Activated T-helper 1 cell treated with anti-CD3 and anti-CD28 coated beads, Interleukin-12 subunit alpha, Interleukin-12 subunit beta, Interleukin-2, Interleukin-4 antibody, amounts not matched to agents 30 ng/mL and 10 ng/mL and 1 ng/mL, durations not matched to agents 14 hours and 24 hours and 36 hours (primary cell): ENCODE results near the gene MARCHF11. TPM values are rescaled to one million over a fixed set of nuclear protein-coding genes. Genes with fewer than 3 reads are reported as not detected.

Experiments
- DNase-seq: peaks from one replicate; pipeline ENCODE4 v3.0.0; 2021; ENCODE audit warnings: low spot score
- H3K27ac Mint-ChIP-seq: one replicate; pipeline ENCODE4 v1.8.0; 2021; ENCODE audit warnings: mild to moderate bottlenecking, mixed read lengths
- H3K27me3 Mint-ChIP-seq: one replicate; pipeline ENCODE4 v1.8.0; 2022; ENCODE audit warnings: mild to moderate bottlenecking, moderate library complexity, mixed read lengths; ENCODE audit not compliant: insufficient read depth
- H3K36me3 Mint-ChIP-seq: one replicate; pipeline ENCODE4 v1.8.0; 2021; ENCODE audit warnings: low read depth, mixed read lengths
- H3K4me1 Mint-ChIP-seq: one replicate; pipeline ENCODE4 v1.8.0; 2021; ENCODE audit warnings: low read depth, mixed read lengths
- H3K4me3 Mint-ChIP-seq: one replicate; pipeline ENCODE4 v1.8.0; 2021; ENCODE audit warnings: mild to moderate bottlenecking, moderate library complexity, mixed read lengths
- H3K9me3 Mint-ChIP-seq: one replicate; pipeline ENCODE4 v1.8.0; 2021; ENCODE audit warnings: mixed read lengths
- intact Hi-C: fragments of 100-400 bp; cut with micrococcal nuclease; formaldehyde crosslinking; loops from one replicate; pipeline ENCODE4 v1.15.1; 2024
- total RNA-seq: library from RNA; stranded (reverse); gene quantifications from 2 replicates; pipeline ENCODE4 v1.2.3, GENCODE V29; 2022

MARCHF11 gene
- total RNA-seq, 1 donor from 2014 or later: not detected

GRCh38 chr5:16119790-16120189 lies 59.8 kb downstream of the MARCHF11 start:
- intact Hi-C loops: no loop called here
- H3K4me3 Mint-ChIP-seq: no peak overlapping the region
- H3K4me1 Mint-ChIP-seq: no peaks in the 10 kb centered on the region
- no peaks in the 10 kb centered on the region for H3K36me3 Mint-ChIP-seq
- H3K27me3 Mint-ChIP-seq: no peaks in the 10 kb centered on the region
- no peak overlapping the region for H3K27ac Mint-ChIP-seq
- no peak for DNase-seq
- peaks cover 7% of the 10 kb centered on the region for H3K9me3 Mint-ChIP-seq

GRCh38 chr5:16115140-16115539 lies 64.5 kb downstream of the MARCHF11 start:
- no peak overlapping the region for H3K27ac Mint-ChIP-seq
- DNase-seq: no peak
- H3K9me3 Mint-ChIP-seq: peaks cover 7% of the 10 kb centered on the region
- intact Hi-C loops: no loop called here
- H3K36me3 Mint-ChIP-seq: no peaks in the 10 kb centered on the region
- no peaks in the 10 kb centered on the region for H3K4me1 Mint-ChIP-seq
- no peak overlapping the region for H3K4me3 Mint-ChIP-seq
- no peaks in the 10 kb centered on the region for H3K27me3 Mint-ChIP-seq

GRCh38 chr5:16108418-16108817 lies 71.2 kb downstream of the MARCHF11 start:
- intact Hi-C loops: no loop called here

GRCh38 chr5:16104961-16105360 lies 74.6 kb downstream of the MARCHF11 start:
- no peaks in the 10 kb centered on the region for H3K36me3 Mint-ChIP-seq
- intact Hi-C loops: no loop called here
- H3K4me3 Mint-ChIP-seq: no peak overlapping the region
- no peak overlapping the region for H3K27ac Mint-ChIP-seq
- DNase-seq: no peak
- H3K9me3 Mint-ChIP-seq: peaks cover 14% of the 10 kb centered on the region
- H3K27me3 Mint-ChIP-seq: no peaks in the 10 kb centered on the region
- no peaks in the 10 kb centered on the region for H3K4me1 Mint-ChIP-seq

More at GRCh38 chr5:16108418-16108817, 71.2 kb downstream of the MARCHF11 start:
- Mint-ChIP-seq H3K27ac (no peak overlapping the region), H3K27me3 (no peaks in the 10 kb centered on the region), H3K4me3 (no peak overlapping the region), H3K9me3 (peaks cover 7% of the 10 kb centered on the region), H3K4me1 (no peaks in the 10 kb centered on the region), H3K36me3 (no peaks in the 10 kb centered on the region)
- DNase-seq: no peak

- H3K27me3 Mint-ChIP-seq: no peaks in the 10 kb centered on the region
- no peak for DNase-seq
- no peaks in the 10 kb centered on the region for H3K36me3 Mint-ChIP-seq
- no peak overlapping the region for H3K4me3 Mint-ChIP-seq
- H3K27ac Mint-ChIP-seq: no peak overlapping the region
- H3K4me1 Mint-ChIP-seq: no peaks in the 10 kb centered on the region
- no peaks in the 10 kb centered on the region for H3K9me3 Mint-ChIP-seq
- intact Hi-C loops: no loop called here
Measured at GRCh38 chr5:16095612-16096011, 84.0 kb downstream of the MARCHF11 start.

- no peak for DNase-seq
- Mint-ChIP-seq H3K27me3 (no peaks in the 10 kb centered on the region), H3K36me3 (no peaks in the 10 kb centered on the region), H3K4me1 (no peaks in the 10 kb centered on the region), H3K9me3 (no peaks in the 10 kb centered on the region), H3K27ac (no peak overlapping the region), H3K4me3 (no peak overlapping the region)
- intact Hi-C loops: no loop called here
Measured at GRCh38 chr5:16090270-16090669, 89.3 kb downstream of the MARCHF11 start.

GRCh38 chr5:16082982-16083381 lies 96.6 kb downstream of the MARCHF11 start:
- no peak for DNase-seq
- Mint-ChIP-seq H3K9me3 (no peaks in the 10 kb centered on the region), H3K27me3 (no peaks in the 10 kb centered on the region), H3K36me3 (no peaks in the 10 kb centered on the region), H3K27ac (no peak overlapping the region), H3K4me1 (no peaks in the 10 kb centered on the region), H3K4me3 (no peak overlapping the region)
- intact Hi-C loops: no loop called here

- H3K27ac Mint-ChIP-seq: no peak overlapping the region
- H3K4me3 Mint-ChIP-seq: no peak overlapping the region
- no peaks in the 10 kb centered on the region for H3K9me3 Mint-ChIP-seq
- no peaks in the 10 kb centered on the region for H3K36me3 Mint-ChIP-seq
- H3K27me3 Mint-ChIP-seq: no peaks in the 10 kb centered on the region
- intact Hi-C loops: no loop called here
- DNase-seq: no peak
- H3K4me1 Mint-ChIP-seq: no peaks in the 10 kb centered on the region
Measured at GRCh38 chr5:16082053-16082452, 97.5 kb downstream of the MARCHF11 start.

- H3K9me3 Mint-ChIP-seq: no peaks in the 10 kb centered on the region
- no peak for DNase-seq
- no peaks in the 10 kb centered on the region for H3K4me1 Mint-ChIP-seq
- H3K4me3 Mint-ChIP-seq: no peak overlapping the region
- H3K27me3 Mint-ChIP-seq: no peaks in the 10 kb centered on the region
- H3K27ac Mint-ChIP-seq: no peak overlapping the region
- intact Hi-C loops: no loop called here
- H3K36me3 Mint-ChIP-seq: no peaks in the 10 kb centered on the region
Measured at GRCh38 chr5:16081376-16081955, 98.1 kb downstream of the MARCHF11 start.

- DNase-seq: no peak
- intact Hi-C loops: no loop called here
- Mint-ChIP-seq H3K9me3 (no peaks in the 10 kb centered on the region), H3K36me3 (no peaks in the 10 kb centered on the region), H3K4me1 (no peaks in the 10 kb centered on the region), H3K27ac (no peak overlapping the region), H3K4me3 (no peak overlapping the region), H3K27me3 (no peaks in the 10 kb centered on the region)
Measured at GRCh38 chr5:16076657-16077056, 102.9 kb downstream of the MARCHF11 start.

GRCh38 chr5:16074358-16074757 lies 105.2 kb downstream of the MARCHF11 start:
- Mint-ChIP-seq H3K4me1 (no peaks in the 10 kb centered on the region), H3K27ac (no peak overlapping the region), H3K4me3 (no peak overlapping the region), H3K27me3 (peaks cover 3% of the 10 kb centered on the region), H3K36me3 (no peaks in the 10 kb centered on the region), H3K9me3 (no peaks in the 10 kb centered on the region)
- intact Hi-C loops: no loop called here
- DNase-seq: no peak

- no peaks in the 10 kb centered on the region for H3K36me3 Mint-ChIP-seq
- intact Hi-C loops: no loop called here
- H3K4me3 Mint-ChIP-seq: no peak overlapping the region
- peaks cover 4% of the 10 kb centered on the region for H3K9me3 Mint-ChIP-seq
- no peak overlapping the region for H3K27ac Mint-ChIP-seq
- H3K4me1 Mint-ChIP-seq: no peaks in the 10 kb centered on the region
- DNase-seq: no peak
- H3K27me3 Mint-ChIP-seq: peaks cover 3% of the 10 kb centered on the region
Measured at GRCh38 chr5:16072616-16073015, 107.0 kb downstream of the MARCHF11 start.

- peaks cover 4% of the 10 kb centered on the region for H3K9me3 Mint-ChIP-seq
- DNase-seq: no peak
- intact Hi-C loops: no loop called here
- H3K27ac Mint-ChIP-seq: no peak overlapping the region
- H3K4me3 Mint-ChIP-seq: no peak overlapping the region
- no peaks in the 10 kb centered on the region for H3K4me1 Mint-ChIP-seq
- no peaks in the 10 kb centered on the region for H3K36me3 Mint-ChIP-seq
- H3K27me3 Mint-ChIP-seq: peaks cover 3% of the 10 kb centered on the region
Measured at GRCh38 chr5:16067415-16067814, 112.2 kb downstream of the MARCHF11 start.

GRCh38 chr5:16066810-16067209 lies 112.8 kb downstream of the MARCHF11 start:
- no peak overlapping the region for H3K27ac Mint-ChIP-seq
- intact Hi-C loops: no loop called here
- H3K9me3 Mint-ChIP-seq: peaks cover 4% of the 10 kb centered on the region
- H3K4me3 Mint-ChIP-seq: no peak overlapping the region
- peaks cover 3% of the 10 kb centered on the region for H3K27me3 Mint-ChIP-seq
- no peak for DNase-seq
- no peaks in the 10 kb centered on the region for H3K4me1 Mint-ChIP-seq
- no peaks in the 10 kb centered on the region for H3K36me3 Mint-ChIP-seq
